GM21717 (cell line): Measurements from ENCODE around the gene KIF1B.

Source experiments
- ATAC-seq: cut with Tn5 transposase; IDR thresholded peaks from one replicate; pipeline ENCODE4 v1.9.1; 2021; ENCODE audit warnings: mild to moderate bottlenecking, moderate library complexity; ENCODE audit not compliant: unreplicated experiment

The KIF1B gene, protein sequence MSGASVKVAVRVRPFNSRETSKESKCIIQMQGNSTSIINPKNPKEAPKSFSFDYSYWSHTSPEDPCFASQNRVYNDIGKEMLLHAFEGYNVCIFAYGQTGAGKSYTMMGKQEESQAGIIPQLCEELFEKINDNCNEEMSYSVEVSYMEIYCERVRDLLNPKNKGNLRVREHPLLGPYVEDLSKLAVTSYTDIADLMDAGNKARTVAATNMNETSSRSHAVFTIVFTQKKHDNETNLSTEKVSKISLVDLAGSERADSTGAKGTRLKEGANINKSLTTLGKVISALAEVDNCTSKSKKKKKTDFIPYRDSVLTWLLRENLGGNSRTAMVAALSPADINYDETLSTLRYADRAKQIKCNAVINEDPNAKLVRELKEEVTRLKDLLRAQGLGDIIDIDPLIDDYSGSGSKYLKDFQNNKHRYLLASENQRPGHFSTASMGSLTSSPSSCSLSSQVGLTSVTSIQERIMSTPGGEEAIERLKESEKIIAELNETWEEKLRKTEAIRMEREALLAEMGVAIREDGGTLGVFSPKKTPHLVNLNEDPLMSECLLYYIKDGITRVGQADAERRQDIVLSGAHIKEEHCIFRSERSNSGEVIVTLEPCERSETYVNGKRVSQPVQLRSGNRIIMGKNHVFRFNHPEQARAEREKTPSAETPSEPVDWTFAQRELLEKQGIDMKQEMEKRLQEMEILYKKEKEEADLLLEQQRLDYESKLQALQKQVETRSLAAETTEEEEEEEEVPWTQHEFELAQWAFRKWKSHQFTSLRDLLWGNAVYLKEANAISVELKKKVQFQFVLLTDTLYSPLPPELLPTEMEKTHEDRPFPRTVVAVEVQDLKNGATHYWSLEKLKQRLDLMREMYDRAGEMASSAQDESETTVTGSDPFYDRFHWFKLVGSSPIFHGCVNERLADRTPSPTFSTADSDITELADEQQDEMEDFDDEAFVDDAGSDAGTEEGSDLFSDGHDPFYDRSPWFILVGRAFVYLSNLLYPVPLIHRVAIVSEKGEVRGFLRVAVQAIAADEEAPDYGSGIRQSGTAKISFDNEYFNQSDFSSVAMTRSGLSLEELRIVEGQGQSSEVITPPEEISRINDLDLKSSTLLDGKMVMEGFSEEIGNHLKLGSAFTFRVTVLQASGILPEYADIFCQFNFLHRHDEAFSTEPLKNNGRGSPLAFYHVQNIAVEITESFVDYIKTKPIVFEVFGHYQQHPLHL (N-terminal part only)

DNA sequence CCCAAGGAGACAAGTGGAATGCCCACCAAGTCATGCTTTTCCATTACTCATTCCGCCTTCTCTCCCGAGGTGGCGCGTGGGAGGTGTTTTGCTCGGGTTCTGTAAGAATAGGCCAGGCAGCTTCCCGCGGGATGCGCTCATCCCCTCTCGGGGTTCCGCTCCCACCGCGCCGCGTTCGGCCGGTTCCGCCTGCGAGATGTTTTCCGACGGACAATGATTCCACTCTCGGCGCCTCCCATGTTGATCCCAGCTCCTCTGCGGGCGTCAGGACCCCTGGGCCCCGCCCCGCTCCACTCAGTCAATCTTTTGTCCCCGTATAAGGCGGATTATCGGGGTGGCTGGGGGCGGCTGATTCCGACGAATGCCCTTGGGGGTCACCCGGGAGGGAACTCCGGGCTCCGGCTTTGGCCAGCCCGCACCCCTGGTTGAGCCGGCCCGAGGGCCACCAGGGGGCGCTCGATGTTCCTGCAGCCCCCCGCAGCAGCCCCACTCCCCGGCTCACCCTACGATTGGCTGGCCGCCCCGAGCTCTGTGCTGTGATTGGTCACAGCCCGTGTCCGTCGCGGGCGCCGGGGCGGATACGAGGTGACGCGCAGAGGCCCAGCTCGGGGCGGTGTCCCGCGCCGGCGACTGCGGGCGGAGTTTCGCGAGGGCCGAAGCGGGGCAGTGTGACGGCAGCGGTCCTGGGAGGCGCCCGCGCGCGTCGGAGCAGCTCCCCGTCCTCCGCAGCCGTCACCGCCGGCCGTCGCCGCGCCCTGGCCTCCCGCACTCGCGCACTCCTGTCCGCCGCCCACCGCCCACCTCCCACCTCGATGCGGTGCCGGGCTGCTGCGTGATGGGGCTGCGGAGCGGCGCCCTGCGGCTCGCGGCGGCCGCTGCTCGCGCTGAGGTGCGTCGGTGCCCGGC, at the start of gene KIF1B:
Gene KIF1B, plus strand, starts transcription at position 666 of the 906 bp plus-strand sequence. CDS start 21,759 bp downstream, outside the sequence.
- ATAC-seq: peak; percentile 93

DNA sequence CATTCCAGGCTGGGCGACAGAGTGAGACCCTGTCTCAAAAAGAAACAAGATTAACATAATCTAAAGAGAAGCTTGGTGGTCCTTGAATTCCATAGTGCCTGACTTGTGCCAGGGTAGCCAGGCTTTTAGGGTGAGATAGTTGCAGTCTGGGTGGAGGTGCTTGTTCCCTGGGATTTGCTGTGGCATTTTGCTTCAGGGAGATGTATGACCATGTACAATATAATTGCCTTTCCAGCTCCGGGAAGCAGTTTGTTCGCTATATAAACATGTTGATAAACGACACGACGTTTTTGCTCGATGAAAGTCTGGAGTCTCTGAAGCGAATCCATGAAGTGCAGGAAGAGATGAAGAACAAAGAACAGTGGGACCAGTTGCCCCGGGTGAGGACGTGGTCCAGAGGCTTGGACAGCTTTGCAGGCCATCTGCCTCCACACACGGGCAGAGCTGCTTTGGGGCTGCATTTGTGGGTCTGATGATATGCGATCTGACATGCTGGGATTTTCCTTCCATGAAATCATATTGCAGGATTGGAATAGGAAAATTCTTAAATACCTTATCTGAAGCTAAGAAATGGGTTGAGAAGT, 49.4 kb upstream of the KIF1B start:
- ATAC-seq: no peak

DNA sequence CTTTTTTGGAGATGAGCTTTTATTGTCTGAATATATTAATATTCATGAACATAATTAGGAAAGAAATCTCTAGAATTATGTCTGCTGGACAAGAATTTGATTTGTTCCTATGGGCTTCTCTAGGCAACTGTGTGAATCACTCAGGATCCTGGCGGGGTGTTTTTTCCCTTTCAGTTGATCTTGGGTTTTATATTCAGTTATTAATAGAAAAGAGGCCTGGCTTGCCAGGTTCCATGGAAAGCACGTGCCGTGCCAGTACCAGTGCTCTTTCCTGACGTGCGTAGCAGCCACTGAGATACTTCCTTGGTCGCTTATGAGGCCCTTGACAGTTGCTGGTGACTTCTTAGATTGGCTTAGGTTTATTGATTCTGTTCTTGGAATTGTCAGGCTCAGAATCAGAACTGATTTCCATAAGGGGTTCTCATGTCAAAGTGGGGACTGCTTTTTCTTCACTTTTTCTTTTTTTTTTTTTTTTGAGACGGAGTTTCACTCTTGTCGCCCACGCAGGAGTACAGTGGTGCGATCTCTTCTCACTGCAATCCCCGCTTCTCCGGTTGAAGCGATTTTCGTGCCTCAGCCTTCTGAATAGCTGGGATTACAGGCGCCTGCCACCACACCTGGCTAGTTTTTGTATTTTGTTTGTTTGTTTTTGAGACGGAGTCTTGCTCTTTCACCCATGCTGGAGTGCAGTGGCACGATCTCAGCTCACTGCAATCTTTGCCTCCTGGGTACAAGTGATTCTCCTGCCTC, 48.7 kb upstream of the KIF1B start:
- ATAC-seq: no peak

DNA sequence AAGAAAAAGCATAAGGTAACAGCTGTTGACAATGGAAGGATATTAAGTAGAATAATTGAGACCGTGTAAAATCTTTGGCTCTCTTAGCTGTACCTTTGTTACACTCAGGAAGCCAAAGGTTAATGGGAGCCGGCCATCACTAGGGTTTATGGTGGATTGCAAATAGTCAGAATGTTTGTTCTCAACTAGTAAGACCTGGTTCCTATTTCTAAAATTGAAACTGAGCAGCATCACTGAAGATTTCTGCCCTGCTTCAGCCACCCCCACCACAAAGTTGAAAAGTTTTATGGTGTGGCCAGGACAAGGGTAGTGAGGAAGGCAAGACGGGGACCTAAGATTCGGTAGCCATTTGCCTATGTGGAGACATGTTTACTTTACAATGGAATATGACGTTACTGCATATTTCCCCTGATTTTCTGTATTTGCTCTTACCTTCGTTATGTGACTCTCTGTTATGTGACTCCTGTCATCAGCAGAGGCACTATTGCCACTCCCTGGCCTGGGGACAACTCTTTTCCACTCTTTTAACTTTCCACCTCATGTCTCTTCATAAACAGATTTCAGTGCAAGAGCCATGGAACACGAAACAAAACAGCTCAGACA, 41.4 kb upstream of the KIF1B start:
- ATAC-seq: no peak

DNA sequence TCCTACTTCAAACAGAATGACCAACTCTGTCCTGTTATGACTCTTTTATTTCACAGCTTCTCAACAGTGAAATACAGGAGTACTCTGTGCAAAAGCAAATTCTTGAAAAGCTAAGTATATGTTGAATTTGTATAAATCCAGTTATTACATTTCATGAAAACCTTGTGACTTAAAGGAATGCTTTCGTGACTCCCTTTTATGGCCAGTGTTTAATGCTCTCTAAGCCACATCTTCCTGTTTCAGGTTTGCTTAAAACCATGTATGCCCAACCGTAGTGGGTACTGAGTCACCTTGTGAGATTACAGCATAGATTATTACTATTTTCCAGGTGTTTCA, 40.2 kb upstream of the KIF1B start:
- ATAC-seq: no peak

DNA sequence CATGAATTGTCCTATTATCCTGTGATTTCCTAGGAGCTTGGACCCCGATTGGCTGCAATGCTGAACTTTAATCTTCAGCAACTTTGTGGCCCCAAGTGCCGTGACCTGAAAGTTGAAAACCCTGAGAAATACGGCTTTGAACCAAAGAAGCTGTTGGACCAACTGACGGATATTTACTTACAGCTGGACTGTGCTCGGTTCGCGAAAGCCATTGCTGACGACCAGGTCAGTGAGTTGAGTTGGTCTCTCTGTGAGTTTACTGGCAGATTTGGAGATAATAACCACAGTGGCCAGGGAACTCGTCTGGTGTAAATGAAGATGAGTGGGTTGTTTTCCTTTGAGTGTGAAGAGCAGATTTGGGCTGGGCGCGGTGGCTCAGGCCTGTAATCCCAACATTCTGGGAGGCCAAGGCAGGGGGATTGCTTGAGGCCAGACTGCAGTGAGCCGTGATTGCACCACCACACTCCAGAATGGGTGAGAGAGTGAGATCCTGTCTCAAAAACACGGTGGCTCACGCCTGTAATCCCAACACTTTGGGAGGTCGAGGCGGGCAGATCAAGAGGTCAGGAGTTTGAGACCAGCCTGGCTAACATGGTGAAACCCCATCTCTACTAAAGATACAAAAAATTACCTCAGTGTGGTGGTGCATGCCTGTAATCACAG, 39.1 kb upstream of the KIF1B start:
- no peak for ATAC-seq

DNA sequence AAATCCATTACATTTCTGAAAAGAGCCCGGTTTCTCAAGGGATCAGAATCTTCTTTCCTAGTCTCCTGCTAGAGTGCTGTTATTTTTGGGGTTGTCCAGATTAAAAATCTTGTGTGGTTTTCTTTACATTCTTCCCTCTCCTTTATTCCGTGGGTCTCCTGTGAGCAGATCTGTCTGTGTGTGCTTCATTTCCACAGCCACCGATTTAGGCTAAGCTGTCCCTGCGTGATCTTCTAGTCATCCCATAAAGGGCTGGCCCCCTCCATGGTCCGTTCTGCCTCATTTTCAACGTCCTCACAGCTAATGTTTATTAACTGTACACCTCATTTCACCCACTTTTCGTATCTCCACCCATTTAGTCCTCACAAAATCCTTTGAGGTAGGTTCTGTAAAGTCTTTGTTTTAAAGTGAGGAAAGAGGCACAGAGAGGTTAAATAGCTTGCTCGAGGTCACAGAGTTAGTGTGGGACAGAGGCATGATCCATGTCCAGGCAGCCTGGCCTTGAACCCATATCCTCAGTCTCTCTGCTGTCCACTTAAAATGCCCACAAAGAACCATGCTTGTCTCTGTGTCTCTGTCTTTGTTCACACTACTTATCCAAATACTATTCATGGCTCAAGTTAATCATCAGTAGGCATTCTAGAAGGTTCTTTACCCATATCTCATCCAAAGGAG, 38.2 kb upstream of the KIF1B start:
- no peak for ATAC-seq

DNA sequence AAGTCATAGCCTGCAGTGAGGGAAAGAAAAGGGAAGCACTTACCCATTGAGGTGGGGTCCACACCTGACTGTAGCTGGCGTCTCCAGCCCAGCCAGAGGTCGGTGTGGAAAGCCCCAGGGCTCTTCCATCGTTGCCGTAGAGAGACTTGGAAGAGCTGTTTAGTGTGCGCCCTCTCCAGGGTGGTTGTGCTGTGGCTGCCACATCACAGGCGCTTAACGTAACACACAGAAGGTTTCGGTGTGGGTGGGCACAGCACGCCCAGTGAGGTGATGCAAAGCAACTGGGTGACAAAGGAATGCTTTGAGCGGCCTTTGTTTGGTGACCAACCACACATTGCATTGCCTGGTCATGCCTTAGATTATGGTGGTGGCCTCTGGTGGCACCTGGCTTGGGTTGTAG, 36.8 kb upstream of the KIF1B start:
- no peak for ATAC-seq

DNA sequence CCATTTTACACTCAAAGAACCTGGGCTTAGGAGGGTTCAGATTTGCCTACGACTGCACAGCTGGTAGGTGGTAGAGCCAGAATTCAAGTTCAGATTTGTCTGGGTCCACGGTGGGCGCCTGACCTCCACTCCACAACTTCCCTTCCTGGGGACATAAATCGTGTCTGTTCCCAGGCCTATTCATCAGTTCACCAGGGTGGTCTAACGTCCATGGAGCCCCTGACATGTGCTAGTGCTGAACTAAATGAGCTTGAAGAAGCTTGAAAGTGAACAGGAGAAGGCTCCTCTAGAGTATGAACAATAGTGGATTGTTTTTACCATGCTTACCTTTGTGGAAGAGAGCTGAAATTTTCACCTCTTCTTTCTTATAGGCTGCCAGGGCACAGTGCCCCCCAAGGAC, 32.5 kb upstream of the KIF1B start:
- no peak for ATAC-seq

DNA sequence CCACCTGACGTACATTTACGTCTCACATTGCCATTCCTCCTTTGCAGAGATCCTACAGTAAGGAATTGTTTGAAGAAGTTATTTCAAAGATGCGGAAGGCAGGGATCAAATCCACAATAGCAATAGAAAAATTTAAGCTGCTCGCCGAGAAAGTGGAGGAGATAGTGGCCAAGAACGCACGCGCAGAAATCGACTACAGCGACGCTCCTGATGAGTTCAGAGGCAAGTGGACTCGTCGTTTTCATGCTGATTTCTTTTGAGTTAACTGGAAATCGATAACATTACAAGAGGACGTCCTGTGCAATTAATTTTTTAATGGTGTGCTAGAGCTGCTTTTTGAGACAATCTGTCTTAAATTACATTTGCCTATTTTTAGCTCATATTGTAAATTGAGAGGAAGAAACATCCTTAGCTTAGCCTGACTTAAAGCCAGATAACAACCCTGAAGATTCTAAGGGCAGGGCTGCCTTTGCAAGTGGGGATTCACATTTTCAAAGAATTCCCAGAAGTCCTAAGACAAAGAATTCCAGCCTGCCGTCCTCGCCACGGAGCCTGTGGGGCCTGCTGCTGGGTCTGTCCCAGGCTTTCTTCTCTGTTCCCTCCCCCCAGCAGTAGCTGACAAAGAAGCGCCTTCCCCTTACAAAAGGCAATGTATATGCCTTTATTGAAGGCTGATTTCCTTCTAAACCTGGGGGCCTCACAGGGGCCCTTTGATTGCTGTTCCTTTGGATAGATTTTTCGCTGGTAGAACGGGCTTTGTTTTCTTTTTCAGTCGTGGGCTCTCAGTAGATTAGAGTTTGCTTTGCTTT, 31.6 kb upstream of the KIF1B start:
- ATAC-seq: no peak

DNA sequence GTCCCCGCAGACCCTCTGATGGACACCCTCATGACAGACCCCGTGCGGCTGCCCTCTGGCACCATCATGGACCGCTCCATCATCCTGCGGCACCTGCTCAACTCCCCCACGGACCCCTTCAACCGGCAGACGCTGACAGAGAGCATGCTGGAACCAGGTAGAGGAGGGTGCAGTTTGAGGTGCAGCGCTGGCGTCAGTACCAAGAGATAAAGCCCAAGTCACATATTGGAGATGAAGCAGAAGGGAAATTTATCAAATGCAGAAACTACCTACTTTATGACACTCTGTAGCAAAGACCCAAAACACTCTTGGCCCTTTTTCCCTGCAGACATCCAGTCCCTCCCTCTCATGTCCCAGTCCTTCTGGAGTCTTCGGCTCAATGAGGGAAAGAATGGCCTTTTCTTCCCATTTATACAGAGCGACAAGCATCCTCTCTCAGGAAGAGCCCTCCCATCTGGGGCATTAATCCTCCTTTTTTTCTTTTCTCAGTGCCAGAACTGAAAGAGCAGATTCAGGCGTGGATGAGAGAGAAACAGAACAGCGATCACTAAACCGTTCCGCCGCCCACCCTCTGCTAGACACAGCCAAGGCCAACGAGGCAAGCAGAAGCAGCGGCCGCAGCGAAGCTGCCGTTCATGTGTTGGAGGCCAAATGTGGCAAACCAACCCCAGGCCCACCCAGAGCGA, 30.8 kb upstream of the KIF1B start:
- ATAC-seq: no peak

DNA sequence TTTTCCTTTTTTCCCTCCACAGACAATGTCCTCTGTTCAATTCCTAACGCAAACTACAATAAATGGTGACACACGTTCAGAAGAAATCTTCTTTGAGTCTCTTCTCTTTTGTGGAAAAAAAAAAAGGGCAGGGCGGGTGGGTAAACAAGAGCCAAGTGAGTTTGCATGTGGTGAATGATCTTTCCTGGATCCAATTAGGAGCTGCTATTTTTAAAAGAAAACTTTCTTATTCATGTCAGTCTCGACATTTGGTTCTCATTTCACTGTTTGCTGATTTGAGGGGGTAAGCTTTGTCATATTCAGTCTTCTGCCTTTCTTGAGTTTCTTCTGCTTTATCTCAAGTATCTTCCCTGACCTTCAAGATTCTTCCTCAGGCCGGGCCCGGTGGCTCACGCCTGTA, 29.2 kb upstream of the KIF1B start:
- ATAC-seq: no peak

DNA sequence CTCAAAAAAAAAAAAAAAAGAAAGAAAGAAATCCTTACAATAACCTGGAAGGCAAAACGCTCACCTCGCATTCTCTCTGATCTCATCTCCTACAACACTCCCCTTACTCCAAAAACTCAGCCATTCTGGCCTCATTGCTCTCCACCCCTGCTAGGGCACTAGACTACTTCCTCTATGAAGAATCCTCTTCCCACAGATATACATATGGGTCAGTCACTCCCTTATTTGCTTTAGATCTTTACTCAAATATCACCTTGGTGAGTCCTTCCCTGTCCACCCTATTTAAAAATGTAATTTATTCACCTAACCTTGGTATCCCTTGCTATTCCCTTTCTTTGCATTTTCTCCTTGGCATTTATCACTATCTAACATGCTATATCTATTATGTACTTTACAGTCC, 24.6 kb upstream of the KIF1B start:
- no peak for ATAC-seq

DNA sequence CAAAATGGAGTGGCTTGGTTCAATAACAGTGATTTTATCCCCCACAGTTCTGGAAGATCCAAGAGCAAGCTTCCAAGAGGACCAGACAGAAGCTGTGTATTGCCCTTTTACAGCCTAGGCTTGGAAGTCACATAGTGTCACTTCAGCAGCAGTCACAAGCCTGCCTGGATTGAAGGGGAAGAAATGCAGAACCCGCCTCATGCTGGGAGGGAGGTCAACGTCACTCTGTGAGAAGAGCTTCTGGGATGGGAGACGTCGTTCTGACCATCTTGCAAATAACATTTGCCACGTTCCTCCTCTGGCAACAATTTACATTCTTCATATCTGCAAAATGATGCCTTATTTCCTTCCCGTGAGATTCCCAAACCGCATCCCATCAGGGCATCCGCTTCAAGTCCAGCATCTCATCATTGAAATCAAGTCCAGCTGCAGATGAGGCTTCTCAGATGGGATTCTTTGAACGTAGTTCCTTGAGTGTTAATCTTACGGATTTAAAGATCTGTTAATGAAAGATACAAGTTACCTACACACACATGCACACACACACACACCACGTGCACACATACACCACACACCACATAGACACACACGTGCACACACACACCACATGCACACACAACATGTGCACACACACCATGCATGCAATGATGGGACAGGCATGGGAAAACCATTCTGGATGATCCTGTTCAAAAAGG, 23.9 kb upstream of the KIF1B start:
- ATAC-seq: no peak

DNA sequence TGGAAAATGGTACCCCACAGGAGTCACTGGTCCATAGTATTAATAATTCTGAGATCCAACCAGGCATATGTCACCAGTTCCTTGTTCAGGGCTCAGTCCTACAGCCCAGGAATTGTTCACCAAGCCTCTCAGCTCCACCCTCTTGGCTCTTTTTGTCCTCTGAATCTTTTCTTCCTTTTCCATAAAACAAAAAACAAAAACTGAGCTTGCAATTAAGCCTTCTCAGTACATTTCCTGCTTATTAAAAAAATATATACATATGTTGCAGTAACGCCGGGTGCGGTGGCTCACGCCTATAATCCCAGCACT, 23.4 kb upstream of the KIF1B start:
- ATAC-seq: no peak

DNA sequence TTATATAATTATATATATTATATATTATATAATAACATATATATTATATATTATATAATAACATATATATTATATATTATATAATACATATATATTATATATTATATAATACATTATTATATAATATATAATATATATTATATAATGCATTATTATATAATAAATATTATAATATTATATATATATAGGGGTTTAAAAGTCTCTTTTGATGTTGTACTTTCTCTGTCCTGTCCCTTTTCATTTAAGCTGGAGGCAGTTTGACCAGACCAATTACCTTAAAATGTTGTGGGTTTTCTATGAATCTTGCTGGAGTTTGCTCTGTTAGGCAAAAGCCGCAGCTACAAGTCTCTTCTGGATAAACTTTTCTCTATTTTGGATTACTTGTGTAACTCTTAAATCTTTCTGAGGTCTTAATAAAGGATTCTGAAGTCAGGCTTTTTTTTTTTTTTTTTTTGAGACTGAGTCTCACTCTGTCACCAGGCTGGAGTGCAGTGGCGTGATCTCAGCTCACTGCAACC, 22.2 kb upstream of the KIF1B start:
- no peak for ATAC-seq
